ENCODE data around the gene C11orf54. TPM values are rescaled to one million over a fixed set of nuclear protein-coding genes. Genes with fewer than 3 reads are reported as not detected.
A peak's percentile ranks its signal among the peaks of the same experiment; 100 is the strongest.

The C11orf54 gene
- total RNA-seq, 1 experiment from 2014 or later: 37.2 TPM

- peaks cover 65% of the 10 kb centered on the region for H3K36me3 ChIP-seq (ENCODE audit: low read depth)
- H4K20me1 ChIP-seq (ENCODE audit: insufficient read depth): peaks cover 53% of the 10 kb centered on the region
- BruUV-seq (replicated peaks): no TSS peak
Observed at GRCh38 chr11:93740031-93740729, 1.3 kb upstream of the C11orf54 start.

DNA sequence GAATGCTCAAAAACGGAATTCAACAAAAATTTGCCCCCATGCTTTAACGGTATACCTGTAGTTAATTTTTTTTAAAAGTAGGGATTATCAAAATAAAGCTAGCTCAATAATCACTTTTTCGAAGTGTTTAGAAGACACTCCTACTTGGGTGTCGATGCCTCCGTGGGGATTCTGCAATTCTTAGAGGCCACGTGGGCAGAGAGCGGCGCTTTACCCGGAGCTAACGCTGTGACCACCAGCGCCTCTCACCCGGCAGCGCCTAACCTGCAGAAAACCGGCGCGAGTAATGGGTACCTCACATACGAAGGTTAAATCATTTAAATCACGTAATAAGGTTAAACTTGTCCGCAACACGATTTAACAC, 760 bp upstream of the C11orf54 start:
- intact Hi-C loops (cut with micrococcal nuclease; ENCODE audit: unreplicated experiment): loop anchor here (1.0 to 2.0 kb wide), 2 partner anchors 44 to 102 kb away; partner anchors contain the start of gene MED17
- no peaks in the 10 kb centered on the region for H3K9me2 ChIP-seq (ENCODE audit: insufficient read depth)
- POLR2A ChIA-PET (ENCODE audit: unreplicated experiment): interaction anchor here (0.6 to 1.4 kb wide), 4 partner anchors 20 to 391 kb away, joined by 4 to 30 read pairs (median 10); partner anchors contain the start of gene MED17
- H3K4me1 ChIP-seq (replicated peaks; ENCODE audit: insufficient read depth): peaks cover 40% of the 10 kb centered on the region
- no peak for TF ChIP-seq EZH2 (IDR thresholded peaks at IDR 0.05; ENCODE audit: low read depth)
- TF ChIP-seq, protein P1, sequence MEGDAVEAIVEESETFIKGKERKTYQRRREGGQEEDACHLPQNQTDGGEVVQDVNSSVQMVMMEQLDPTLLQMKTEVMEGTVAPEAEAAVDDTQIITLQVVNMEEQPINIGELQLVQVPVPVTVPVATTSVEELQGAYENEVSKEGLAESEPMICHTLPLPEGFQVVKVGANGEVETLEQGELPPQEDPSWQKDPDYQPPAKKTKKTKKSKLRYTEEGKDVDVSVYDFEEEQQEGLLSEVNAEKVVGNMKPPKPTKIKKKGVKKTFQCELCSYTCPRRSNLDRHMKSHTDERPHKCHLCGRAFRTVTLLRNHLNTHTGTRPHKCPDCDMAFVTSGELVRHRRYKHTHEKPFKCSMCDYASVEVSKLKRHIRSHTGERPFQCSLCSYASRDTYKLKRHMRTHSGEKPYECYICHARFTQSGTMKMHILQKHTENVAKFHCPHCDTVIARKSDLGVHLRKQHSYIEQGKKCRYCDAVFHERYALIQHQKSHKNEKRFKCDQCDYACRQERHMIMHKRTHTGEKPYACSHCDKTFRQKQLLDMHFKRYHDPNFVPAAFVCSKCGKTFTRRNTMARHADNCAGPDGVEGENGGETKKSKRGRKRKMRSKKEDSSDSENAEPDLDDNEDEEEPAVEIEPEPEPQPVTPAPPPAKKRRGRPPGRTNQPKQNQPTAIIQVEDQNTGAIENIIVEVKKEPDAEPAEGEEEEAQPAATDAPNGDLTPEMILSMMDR (conservative IDR thresholded peaks at IDR 0.05): no peak
- peaks cover 85% of the 10 kb centered on the region for H3K79me2 ChIP-seq (ENCODE audit: low read depth)
- CTCF ChIA-PET: interaction anchor here (0.6 to 1.5 kb wide), 3 partner anchors 43 to 1002 kb away, joined by 3 to 9 read pairs (median 7); partner anchors contain the start of gene MED17
- DNase-seq: peak; percentile 20 to 61
- peak overlapping the region; percentile 81 for H3K4me3 ChIP-seq
- peaks cover 59% of the 10 kb centered on the region for H3K36me3 ChIP-seq (ENCODE audit: low read depth)
- H3K27me3 ChIP-seq (ENCODE audit: insufficient read depth, low read depth): no peaks in the 10 kb centered on the region
- peak overlapping the region; percentile 99 for H3K27ac ChIP-seq
- H3K9me3 ChIP-seq (ENCODE audit: insufficient read depth, low read depth): no peaks in the 10 kb centered on the region
- H4K20me1 ChIP-seq (ENCODE audit: insufficient read depth): peaks cover 47% of the 10 kb centered on the region
- H3K4me2 ChIP-seq: peak overlapping the region; percentile 98
- TSS peak; percentile 54 for BruUV-seq (replicated peaks)
- peaks cover 68% of the 10 kb centered on the region for H3F3A ChIP-seq (ENCODE audit: insufficient read depth, low read depth)
- H2AFZ ChIP-seq: no peak overlapping the region

More at GRCh38 chr11:93740031-93740729, 1.3 kb upstream of the C11orf54 start:
- ChIA-PET CTCF (interaction anchor here (0.7 kb wide), 1 partner anchor 58 kb away, joined by 7 read pairs; no protein-coding TSS in a partner anchor), POLR2A (ENCODE audit: unreplicated experiment) (interaction anchor here (0.5 to 1.4 kb wide), 8 partner anchors 20 to 1936 kb away, joined by 3 to 30 read pairs (median 9); partner anchors contain the start of gene MED17)
- peak overlapping the region; percentile 99 for H3K27ac ChIP-seq
- H3F3A ChIP-seq (ENCODE audit: insufficient read depth, low read depth): peaks cover 73% of the 10 kb centered on the region
- intact Hi-C loops (cut with micrococcal nuclease; ENCODE audit: unreplicated experiment): loop anchor here (1.0 to 2.0 kb wide), 2 partner anchors 44 to 103 kb away; partner anchors contain the start of gene MED17
- TF ChIP-seq, protein P1 (conservative IDR thresholded peaks at IDR 0.05): no peak
- no peak for TF ChIP-seq EZH2 (IDR thresholded peaks at IDR 0.05; ENCODE audit: low read depth)
- peak overlapping the region; percentile 81 for H3K4me3 ChIP-seq
- no peaks in the 10 kb centered on the region for H3K9me3 ChIP-seq (ENCODE audit: insufficient read depth, low read depth)
- no peaks in the 10 kb centered on the region for H3K27me3 ChIP-seq (ENCODE audit: insufficient read depth, low read depth)
- H2AFZ ChIP-seq: no peak overlapping the region
- peaks cover 45% of the 10 kb centered on the region for H3K4me1 ChIP-seq (replicated peaks; ENCODE audit: insufficient read depth)
- peaks cover 91% of the 10 kb centered on the region for H3K79me2 ChIP-seq (ENCODE audit: low read depth)
- no peaks in the 10 kb centered on the region for H3K9me2 ChIP-seq (ENCODE audit: insufficient read depth)
- DNase-seq: peak; percentile 62 to 85
- H3K4me2 ChIP-seq: peak overlapping the region; percentile 98

GRCh38 chr11:93741882-93742226, 382 bp downstream of the C11orf54 start:
- POLR2A ChIA-PET (ENCODE audit: unreplicated experiment): interaction anchor here (0.5 to 1.4 kb wide), 14 partner anchors 8 to 1122 kb away, joined by 3 to 25 read pairs (median 4); partner anchors contain the start of genes CEP295, MED17 and PANX1
- CTCF ChIA-PET: interaction anchor here (0.6 to 1.5 kb wide), 2 partner anchors 42 to 64 kb away, joined by 6 to 9 read pairs; partner anchors contain the start of gene MED17
- Histone ChIP-seq H3F3A (ENCODE audit: insufficient read depth, low read depth) (peaks cover 56% of the 10 kb centered on the region), H3K4me2 (peak overlapping the region; percentile 88), H3K4me1 (replicated peaks; ENCODE audit: insufficient read depth) (peaks cover 29% of the 10 kb centered on the region), H4K20me1 (ENCODE audit: insufficient read depth) (peaks cover 36% of the 10 kb centered on the region), H3K27me3 (ENCODE audit: insufficient read depth, low read depth) (no peaks in the 10 kb centered on the region), H3K27ac (peak overlapping the region; percentile 99), H3K9me3 (ENCODE audit: insufficient read depth, low read depth) (no peaks in the 10 kb centered on the region), H3K4me3 (peak overlapping the region; percentile 81), H3K9me2 (ENCODE audit: insufficient read depth) (no peaks in the 10 kb centered on the region), H3K36me3 (ENCODE audit: low read depth) (peaks cover 48% of the 10 kb centered on the region), H3K79me2 (ENCODE audit: low read depth) (peaks cover 74% of the 10 kb centered on the region), H2AFZ (peak overlapping the region; percentile 92)
- no peak for TF ChIP-seq EZH2 (IDR thresholded peaks at IDR 0.05; ENCODE audit: low read depth)
- TF ChIP-seq, protein P1 (conservative IDR thresholded peaks at IDR 0.05): no peak
- BruUV-seq (replicated peaks): TSS peak; percentile 68
- intact Hi-C loops (cut with micrococcal nuclease; ENCODE audit: unreplicated experiment): loop anchor here (2.0 kb wide), 1 partner anchor 101 kb away; no protein-coding TSS in a partner anchor
- peak; percentile 56 to 95 for DNase-seq
